HG02943 (cell line): ENCODE results near the gene ASTN2.

ENCODE experiments used
- ATAC-seq: cut with Tn5 transposase; IDR thresholded peaks from one replicate; pipeline ENCODE4 v1.9.1; 2021; ENCODE audit warnings: mild to moderate bottlenecking, low read depth, moderate library complexity; ENCODE audit not compliant: unreplicated experiment

Gene ASTN2

GRCh38 chr9:117258184-117258866 is 156.5 kb downstream of the ASTN2 start:
- no peak for ATAC-seq

- no peak for ATAC-seq
Observed at GRCh38 chr9:117253261-117253660, 161.6 kb downstream of the ASTN2 start.

DNA sequence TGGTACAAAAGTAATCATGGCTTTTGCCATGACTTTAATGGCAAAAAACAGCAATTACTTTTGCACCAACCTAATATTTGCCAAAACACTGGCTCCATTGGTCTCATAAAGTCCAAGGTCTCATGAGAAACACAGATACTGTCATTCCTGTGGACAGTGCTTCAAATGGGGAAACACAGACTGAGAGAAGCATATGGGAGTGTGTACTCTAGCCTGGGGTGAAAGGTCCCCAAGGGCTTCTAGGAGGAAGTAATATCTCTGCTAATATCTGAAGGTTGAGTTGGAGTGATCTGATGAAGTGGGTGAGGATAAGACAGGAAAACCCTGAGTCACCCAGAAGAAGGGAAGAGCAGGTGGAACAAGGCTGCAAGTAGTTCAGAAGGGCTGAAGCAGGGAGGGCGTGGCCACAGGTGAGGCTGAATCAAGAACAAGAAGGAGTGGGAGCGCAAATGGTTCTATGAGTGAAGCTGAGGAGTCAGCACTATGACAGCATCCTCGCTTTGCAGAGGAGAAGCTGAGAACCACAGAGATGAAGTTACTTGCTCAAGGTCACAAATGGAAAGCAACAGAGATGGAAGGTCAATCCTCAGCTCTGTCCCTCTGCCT is 164.1 kb downstream of the ASTN2 start:
- no peak for ATAC-seq

DNA sequence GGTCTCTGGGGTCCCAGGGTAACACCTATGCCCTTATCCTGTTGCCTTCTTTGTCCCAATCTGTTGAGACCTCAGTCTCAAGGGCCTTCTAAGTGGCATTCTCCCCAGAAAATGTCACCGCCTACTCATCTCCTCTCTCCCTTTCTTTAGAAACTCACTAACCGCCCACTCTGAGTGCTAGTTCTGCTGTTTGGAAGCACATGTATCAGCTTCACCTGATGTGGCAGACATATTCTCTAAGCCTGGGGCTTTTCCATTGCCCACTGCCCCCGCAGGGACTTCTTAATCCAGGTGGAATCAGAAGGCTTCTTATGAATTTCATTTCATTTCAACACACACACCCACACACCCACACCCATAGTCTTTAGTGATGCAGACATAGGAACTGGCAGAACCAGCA is 165.1 kb downstream of the ASTN2 start:
- no peak for ATAC-seq

DNA sequence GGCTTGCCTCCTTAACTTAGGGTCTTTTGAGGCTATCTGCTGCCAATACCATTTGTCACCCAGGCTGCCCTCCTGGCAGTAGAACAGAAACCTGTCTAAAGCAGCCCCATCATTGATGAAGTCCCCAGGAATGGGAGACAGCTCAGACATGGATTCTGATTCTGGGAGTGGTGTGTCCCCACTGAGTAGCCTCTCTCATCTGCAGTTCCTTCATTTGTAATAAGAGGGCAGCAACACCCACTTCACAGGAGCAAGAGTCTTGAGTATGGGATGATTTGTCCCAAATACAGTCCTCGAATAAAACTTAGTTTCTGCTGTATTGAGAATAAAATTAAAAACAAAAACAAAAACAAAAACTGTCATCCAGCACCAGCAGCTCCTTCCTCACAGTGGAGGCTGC is 167.6 kb downstream of the ASTN2 start:
- no peak for ATAC-seq

DNA sequence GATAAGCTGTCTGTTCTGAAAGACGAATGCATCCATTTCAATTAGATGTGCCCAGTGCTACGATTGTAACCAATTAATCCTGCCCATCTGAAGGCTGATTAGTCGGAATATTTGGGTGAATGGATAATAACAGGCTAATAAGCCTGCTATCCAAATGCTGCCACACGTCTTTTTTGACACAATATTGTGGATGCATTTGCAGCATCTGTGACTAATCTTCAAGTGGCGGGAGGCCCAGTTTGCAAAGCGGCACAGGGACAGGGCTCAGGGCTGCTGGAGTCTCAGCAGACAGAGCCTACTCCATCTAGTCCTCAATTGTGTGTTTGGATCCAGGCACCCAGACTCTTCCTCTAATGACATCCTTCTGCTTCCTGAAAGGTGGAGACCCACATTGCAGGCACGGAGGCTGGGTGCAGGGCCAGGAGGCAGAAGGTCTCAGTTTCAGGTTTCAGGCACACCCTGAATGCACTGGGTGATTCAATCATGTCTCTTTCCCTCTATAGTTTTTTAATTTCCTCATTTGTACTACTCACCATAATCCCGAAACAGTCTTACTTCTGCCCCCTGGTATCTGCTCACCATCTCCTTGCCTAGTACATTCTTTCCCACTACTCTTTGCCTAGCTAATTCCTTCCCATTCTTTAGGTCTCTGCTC is 169.6 kb downstream of the ASTN2 start:
- no peak for ATAC-seq

DNA sequence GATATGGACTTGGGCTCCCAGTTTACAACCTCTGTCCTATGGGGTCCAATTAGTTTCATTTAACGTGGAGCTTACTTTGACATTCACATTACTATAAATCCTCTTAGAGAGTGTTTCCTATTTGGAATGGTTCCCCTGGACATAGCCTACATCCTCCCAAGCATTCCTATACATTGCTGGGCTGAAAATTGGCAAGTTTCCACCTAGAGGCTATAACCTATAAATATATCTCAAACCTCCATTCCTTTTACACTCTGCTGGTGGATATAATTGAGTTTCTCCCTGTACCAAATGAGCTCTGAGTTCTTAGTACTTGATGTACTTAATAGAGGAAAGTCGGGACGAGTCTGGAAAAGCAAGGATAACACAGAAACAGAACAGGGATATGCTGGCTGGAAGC is 172.8 kb downstream of the ASTN2 start:
- no peak for ATAC-seq

DNA sequence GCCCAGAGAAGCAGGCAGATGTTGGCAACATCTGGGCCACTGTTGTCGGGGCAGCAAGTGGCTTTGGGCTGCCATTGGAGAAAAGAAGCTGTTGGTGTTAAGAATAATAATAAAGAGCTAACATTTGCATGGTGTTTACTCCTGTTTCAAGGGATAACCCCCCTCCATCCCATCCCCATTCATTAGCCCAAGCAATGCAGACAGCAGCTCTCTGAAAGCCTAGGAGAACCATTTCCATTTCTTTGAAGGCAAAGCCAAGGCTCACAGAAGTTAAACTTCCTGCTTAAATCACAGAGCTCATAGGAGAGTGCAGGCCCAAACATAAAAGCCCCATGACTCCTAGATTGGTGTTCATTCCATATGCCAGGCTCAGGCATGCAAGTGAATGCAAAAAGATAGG is 175.4 kb downstream of the ASTN2 start:
- ATAC-seq: no peak

- ATAC-seq: no peak
Observed at GRCh38 chr9:117234103-117234502, 180.8 kb downstream of the ASTN2 start.

GRCh38 chr9:117233016-117233415 is 181.8 kb downstream of the ASTN2 start:
- no peak for ATAC-seq

GRCh38 chr9:117232281-117232680 is 182.6 kb downstream of the ASTN2 start:
- no peak for ATAC-seq

DNA sequence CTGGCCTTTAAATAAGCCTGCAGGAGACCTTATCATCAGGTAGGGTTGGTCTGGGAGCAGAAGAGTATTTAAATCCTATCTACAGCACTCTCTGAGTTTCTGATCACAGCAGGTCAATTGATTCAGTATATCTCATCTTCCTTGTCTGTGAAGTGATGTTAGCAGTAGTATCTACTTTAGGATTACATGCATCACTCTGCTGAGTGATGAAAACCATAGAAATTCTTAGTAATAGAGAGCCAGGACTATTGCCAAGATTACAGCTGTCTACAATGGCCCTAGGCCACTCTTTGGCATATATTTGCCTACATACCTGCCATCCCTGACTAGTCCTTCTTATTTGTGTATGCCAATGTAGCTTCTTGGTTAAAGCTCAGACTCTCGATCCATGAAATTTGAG is 183.8 kb downstream of the ASTN2 start:
- no peak for ATAC-seq

DNA sequence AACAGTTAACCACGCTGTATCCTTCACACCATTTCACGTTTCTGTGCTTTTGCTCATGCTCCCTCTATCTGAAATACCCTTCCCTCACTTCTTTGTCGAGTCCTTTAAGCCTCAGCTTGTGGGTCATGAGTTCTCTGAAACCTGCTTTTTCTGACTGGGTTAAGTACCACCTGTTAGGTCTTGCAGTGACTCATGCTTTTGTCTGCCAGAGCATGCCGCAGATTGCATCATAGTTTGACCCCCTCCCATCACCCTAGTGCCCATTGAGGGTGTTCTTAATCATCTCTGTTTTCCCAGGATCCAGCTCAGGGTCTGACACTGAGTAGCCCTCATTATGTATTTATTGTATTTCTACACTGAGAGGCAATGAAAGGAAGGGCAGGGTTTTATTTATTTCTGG is 190.2 kb downstream of the ASTN2 start:
- ATAC-seq: no peak

DNA sequence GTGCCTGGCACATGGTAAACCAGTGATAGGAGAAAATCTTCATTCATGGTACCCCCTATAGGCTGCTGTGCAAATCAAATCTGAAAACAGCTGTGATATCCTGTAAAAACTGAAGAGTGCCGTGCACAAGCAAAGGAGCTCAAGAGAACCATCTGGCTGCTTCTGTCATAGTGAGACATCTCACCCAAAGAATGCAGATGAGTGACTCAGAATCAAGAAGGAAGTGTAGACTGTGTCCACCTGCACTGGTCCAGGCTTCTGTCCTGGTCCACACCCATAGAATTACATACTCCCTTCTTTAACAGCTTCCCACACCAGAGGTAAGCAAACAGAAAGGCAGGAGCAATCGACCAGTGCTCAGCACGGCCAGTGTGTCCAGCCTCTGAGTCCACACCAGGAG is 195.9 kb downstream of the ASTN2 start:
- no peak for ATAC-seq

DNA sequence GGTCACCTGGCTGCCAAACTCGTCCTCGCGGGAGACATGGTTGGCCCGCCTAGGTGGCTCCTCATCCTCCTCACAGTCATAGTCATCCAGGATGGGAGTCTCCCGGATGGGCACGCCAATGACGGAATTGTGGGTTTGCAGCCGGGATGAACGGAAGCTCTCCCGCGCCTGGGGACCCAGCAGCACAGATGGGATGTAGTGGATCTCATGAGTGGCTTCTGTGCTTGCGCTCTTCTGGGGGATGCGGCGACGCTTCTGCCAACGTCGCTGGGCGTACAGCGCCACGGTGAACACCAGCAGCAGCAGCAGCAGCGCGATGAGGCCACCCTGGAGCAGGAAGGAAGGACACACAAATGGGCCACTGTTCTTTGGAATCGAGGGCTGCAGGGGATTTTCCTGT is 200.4 kb downstream of the ASTN2 start:
- ATAC-seq: no peak

GRCh38 chr9:117211280-117211679 is 203.6 kb downstream of the ASTN2 start:
- ATAC-seq: no peak

DNA sequence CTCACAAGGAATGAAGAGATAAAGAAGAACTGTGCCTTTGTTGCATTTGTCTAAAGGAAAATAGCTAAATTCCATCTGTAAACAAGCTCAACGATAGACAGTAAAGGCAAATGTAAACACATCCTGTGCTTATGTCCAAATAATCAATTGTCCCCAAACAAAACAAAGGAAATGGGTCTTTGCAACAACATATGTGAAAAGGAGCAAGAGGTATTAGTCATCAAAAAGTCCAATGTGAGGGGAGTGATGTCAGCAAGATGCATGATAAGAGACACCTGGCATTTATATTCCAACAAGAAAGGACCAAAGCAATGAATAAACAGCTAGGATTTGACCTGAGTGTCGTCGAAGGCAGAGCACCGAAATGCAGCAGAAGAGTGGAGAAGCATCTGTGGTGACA is 209.1 kb downstream of the ASTN2 start:
- ATAC-seq: no peak

DNA sequence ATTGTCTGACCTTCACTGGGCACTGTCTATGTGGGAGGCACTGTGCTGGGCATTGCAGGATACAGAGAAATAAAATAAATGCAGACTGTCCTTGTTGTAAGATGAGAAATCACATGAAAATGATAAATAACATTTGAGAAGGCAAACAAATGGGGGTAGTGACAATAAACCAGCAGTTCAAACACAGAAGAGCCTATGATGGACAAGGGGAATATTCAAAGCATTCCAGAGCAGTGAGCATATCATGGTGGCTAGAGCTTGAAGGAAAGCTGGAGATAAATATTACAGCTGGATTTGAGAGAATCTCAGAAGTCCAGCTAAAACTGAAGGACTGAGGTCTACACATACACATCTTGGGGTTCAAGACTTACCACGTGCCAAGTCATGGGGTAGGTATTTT is 209.9 kb downstream of the ASTN2 start:
- no peak for ATAC-seq

DNA sequence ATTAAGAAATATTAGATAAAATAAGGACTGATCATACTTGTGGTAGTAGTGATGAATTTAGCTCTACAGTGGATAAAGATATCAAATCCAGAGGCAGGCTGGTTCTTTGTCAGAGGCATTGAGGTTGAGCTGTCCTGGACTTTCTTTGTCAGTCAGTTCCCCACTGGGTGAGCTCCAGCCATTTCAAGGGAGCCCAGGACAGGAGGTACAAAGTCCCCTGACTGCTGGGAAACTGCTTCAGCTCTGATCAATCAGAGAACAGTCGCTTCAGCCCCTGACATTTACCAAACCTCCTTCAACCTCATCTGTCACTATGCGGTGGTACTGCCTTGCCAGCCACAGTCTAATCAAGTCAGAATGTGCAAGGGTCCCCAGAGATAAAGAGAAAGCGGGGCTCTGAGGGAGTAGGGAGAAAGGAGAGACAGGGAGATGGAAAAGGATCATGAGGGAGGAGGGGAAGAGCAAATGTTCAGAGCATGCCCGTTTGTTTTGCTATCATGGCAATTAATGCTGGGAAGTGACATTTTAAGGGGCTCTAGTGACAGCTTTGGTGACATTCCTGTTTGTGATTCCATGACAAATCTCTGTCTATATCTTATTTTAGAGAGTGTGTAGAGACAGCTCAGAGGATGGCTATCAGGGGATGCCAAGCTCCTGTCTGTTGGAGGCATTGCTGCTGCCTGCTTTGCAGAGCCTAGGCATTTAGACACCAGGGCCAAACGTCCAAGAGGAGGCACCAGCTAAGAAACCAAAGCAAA is 223.2 kb downstream of the ASTN2 start:
- no peak for ATAC-seq

- no peak for ATAC-seq
Observed at GRCh38 chr9:117189121-117189520, 225.7 kb downstream of the ASTN2 start.

GRCh38 chr9:117188394-117188793 is 226.5 kb downstream of the ASTN2 start:
- no peak for ATAC-seq
